Posterior cingulate gyrus (tissue), 11 donors: Measurements from ENCODE around the gene SLCO1A2.

Experiments used
- DNase-seq, 10 donors: peaks; one replicate each; pipeline versions ENCODE4 v3.0.0 to v3.0.0-alpha.2; 2020 to 2021; ENCODE audit warnings: mixed read lengths in 3 of 10
- intact Hi-C: fragments of 100-400 bp; cut with DNase I; formaldehyde crosslinking; loops from one replicate; pipeline ENCODE4 v1.15.1; 2023

Gene SLCO1A2

GRCh38 chr12:21221778-21222177, 112.9 kb downstream of the SLCO1A2 start:
- no peak for DNase-seq
- intact Hi-C loops = no loop called here

GRCh38 chr12:21221072-21221471, 113.6 kb downstream of the SLCO1A2 start:
- intact Hi-C loops = no loop called here

DNA sequence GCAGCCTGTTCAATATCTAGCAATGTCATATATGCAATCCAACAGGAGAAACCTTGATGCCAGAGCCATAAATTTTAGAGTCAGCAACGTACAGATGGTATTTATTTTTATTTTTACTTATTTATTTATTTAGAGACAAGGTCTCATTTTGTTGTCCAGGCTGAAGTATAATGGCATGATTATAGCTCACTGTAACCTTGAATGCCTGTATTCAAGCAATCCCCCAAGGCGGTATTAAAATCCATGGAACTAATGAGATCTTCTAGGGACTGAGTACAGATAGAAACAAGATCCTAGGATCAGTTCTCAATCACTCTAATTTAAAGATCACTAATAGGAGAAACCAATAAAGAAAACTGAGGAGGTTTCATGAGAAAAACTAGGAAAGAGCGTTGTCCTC, 114.5 kb downstream of the SLCO1A2 start:
- intact Hi-C loops = no loop called here
- no peak for DNase-seq

More at GRCh38 chr12:21221072-21221471, 113.6 kb downstream of the SLCO1A2 start:
- DNase-seq = no peak

DNA sequence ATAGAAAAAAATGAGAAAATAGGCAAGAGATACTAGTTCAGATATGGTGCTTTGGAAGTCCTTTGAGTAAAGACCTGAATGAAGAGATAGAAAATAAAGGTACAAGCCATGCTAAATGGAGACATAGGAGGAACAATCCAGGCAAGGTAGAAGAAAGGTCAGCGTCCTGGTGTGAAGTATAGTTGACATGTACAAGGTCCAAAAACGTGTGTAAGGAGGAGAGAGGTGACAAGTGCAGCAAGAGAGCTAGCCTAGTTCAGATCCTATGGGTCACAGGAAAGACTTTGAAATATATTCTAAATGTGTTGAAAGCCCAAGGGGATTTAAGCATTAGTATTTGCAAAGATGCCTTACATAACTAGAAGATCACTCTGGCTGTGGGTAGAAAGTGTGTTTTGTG, 115.5 kb downstream of the SLCO1A2 start:
- intact Hi-C loops = no loop called here
- no peak for DNase-seq
